OCI-LY7 (cell line): ENCODE measurements around the gene SMAD5. TPM values are rescaled to one million over a fixed set of nuclear protein-coding genes. Genes with fewer than 3 reads are reported as not detected.

Experiments
- BruUV-seq: library from RNA; stranded (reverse); fragments of 400-500 nt; replicated peaks from 2 replicates; lab custom pipeline; 2021; lab: Mats Ljungman, UMichigan
- CTCF ChIA-PET: fragments of 300-600 bp; sonication (Branson Sonifier 250); formaldehyde crosslinking; loops from one replicate; lab custom pipeline; 2022; ENCODE audit warnings: antibody characterized with exemption; ENCODE audit not compliant: unreplicated experiment; lab: Charles Lee
- POLR2A ChIA-PET: fragments of 300-600 bp; sonication (Branson Sonifier 250); formaldehyde crosslinking; loops from one replicate; lab custom pipeline; 2022; ENCODE audit warnings: antibody characterized with exemption; lab: Charles Lee
- DNase-seq: peaks from one replicate; pipeline ENCODE4 v3.0.0-alpha.2; 2015; ENCODE audit warnings: low spot score
- H2AFZ ChIP-seq: fragments of 200-600 bp; sonication (generic), shearing (Covaris generic); 2 replicates; pipeline ENCODE4 v1.6.1; 2014; ENCODE audit warnings: mild to moderate bottlenecking, antibody characterized with exemption, low read length, moderate library complexity
- H3K27ac ChIP-seq: fragments of 200-600 bp; sonication (generic); 2 replicates; pipeline ENCODE4 v1.5.1; 2014; ENCODE audit warnings: mixed run types, low read depth, mild to moderate bottlenecking, moderate library complexity, low read length, inconsistent platforms; ENCODE audit not compliant: poor library complexity, severe bottlenecking
- H3K36me3 ChIP-seq: fragments of 200-600 bp; sonication (generic); 2 replicates; pipeline ENCODE4 v1.6.1; 2014; ENCODE audit warnings: mild to moderate bottlenecking, antibody characterized with exemption, low read length, moderate library complexity, mixed read lengths; ENCODE audit not compliant: insufficient read depth
- H3K4me1 ChIP-seq: fragments of 200-600 bp; sonication (generic); 2 replicates; pipeline ENCODE4 v1.5.1; 2014; ENCODE audit warnings: mild to moderate bottlenecking, low read length; ENCODE audit not compliant: insufficient read depth, poor library complexity, severe bottlenecking
- H3K4me2 ChIP-seq: fragments of 200-600 bp; sonication (generic); 2 replicates; pipeline ENCODE4 v1.6.1; 2014; ENCODE audit warnings: mild to moderate bottlenecking, low read length
- H3K4me3 ChIP-seq: fragments of 200-600 bp; sonication (generic); 2 replicates; pipeline ENCODE4 v1.5.1; 2014; ENCODE audit warnings: mild to moderate bottlenecking, low read depth, low read length; ENCODE audit not compliant: poor library complexity, severe bottlenecking
- H3K79me2 ChIP-seq: fragments of 200-600 bp; sonication (generic); 2 replicates; pipeline ENCODE4 v1.6.1; 2016; ENCODE audit warnings: low read depth, mild to moderate bottlenecking, low read length, moderate library complexity, mixed read lengths; ENCODE audit not compliant: insufficient read depth
- H3K9me2 ChIP-seq: fragments of 200-600 bp; sonication (generic); 2 replicates; pipeline ENCODE4 v1.6.1; 2016; ENCODE audit warnings: mild to moderate bottlenecking, low read length, mixed read lengths; ENCODE audit not compliant: insufficient read depth
- H3K9me3 ChIP-seq: fragments of 200-600 bp; sonication (generic); 2 replicates; pipeline ENCODE4 v1.6.1; 2014; ENCODE audit warnings: mild to moderate bottlenecking, mixed run types, low read length, mixed read lengths
- H4K20me1 ChIP-seq: fragments of 200-600 bp; sonication (generic); 2 replicates; pipeline ENCODE4 v1.6.1; 2014; ENCODE audit warnings: mild to moderate bottlenecking, antibody characterized with exemption, low read length, moderate library complexity, mixed read lengths; ENCODE audit not compliant: insufficient read depth
- EZH2phosphoT487 ChIP-seq: fragments of 200-600 bp; sonication (generic); IDR thresholded peaks from 2 replicates; pipeline ENCODE4 v1.6.1; 2018; ENCODE audit warnings: low read depth, borderline replicate concordance, mild to moderate bottlenecking, mixed run types, antibody characterized with exemption, low read length, moderate library complexity, mixed read lengths
- intact Hi-C: fragments of 100-400 bp; cut with micrococcal nuclease; formaldehyde crosslinking; loops from one replicate; pipeline ENCODE4 v1.10.0; 2022; ENCODE audit not compliant: unreplicated experiment
- total RNA-seq, 2 experiments: library from RNA; depleted of rRNA in 1 of 2; stranded (reverse); fragments of >200 nt in 1 of 2; shearing (Covaris generic) in 1 of 2; gene quantifications; 2 replicates each; pipeline ENCODE4 v1.2.3, GENCODE V29; 2014 to 2022
- TF ChIP-seq, protein P1 (sequence below): fragments of 200-600 bp; sonication (generic); conservative IDR thresholded peaks from 2 replicates; pipeline ENCODE4 v1.5.1; 2014; ENCODE audit warnings: mild to moderate bottlenecking, antibody characterized with exemption, low read length, moderate library complexity, mixed read lengths

Gene SMAD5
- total RNA-seq, 2 experiments from 2014 or later, result 32.9 to 94.5 TPM

DNA sequence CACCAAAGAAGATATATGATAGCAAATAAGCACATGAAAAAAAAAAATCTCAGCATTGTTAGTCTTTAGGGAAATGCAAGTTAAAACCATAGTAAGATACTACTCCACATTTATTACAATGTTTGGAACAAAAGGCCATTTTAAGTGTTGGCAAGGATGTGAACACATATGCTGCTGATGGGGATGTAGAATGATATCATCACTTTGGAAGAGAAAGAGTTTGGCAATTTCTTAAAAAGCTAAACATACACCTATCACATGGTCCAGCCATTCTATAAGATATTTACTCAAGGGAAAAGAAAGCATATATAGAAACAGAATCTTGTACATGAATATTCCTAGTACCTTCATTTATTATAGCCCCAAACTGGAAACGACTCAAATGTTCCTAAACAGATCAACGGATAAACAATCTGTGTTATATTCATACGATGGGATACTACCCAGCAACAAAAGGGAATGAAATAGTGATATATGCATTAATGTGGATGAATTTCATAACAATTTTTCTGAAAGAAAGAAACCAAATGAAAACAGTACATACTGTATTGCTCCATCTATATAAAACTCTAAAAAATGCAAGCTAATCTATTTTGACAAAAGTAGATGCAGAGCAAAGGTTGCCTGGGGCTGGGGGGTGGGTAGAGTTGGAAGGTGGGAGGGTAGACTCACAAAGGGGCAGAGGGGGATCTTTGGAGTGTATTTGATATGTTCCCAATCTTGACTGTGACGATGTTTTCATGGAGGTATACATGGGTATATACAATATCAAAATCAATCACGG lies 45.7 kb upstream of the SMAD5 start:
- H2AFZ ChIP-seq, result no peak overlapping the region

DNA sequence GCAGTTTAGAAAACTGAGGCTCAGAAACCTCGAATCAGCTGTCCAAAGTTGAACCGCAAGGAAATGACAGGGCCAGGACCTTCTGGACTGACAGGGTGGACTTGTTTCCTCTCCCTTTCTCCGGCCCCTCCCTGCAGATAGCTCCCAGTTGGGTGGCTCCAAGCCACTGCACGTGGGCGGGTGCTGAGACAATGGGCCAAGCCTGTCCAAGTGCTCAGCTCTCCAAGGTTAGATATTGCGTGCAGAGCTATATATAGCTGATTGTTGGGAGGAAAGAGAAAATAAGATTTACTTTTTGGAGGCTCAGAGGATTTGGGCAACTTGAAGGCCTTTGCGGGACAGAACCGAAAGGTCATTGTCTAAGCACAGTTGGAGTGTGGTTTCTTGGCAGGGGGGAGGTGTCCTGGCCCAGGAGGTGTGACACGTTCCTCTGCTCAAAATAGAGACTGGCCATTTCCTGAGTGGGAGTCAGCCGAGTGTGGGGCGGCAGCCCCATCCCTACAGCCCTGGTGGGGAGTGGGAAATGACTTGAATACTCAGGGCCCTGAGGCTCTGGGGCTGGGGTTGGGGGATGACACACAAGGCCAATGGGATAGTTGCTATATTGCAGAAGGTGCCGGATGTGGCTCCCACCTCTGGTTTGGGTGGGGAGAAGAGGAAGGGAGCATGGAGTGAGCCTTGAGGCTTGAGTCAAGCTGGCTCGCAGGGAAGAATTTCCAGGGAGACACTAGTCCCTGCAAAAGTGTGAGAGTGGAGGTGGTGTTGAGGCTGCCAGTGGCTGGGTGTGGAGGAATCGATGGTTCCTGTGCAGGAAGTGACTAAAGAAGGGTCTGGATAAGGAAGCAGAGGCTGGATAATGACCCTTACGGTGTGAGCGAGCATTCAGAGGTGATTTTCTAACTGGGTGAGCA lies 44.4 kb upstream of the SMAD5 start:
- Histone ChIP-seq H3K4me3 (no peak overlapping the region), H4K20me1 (no peaks in the 10 kb centered on the region), H3K9me2 (no peaks in the 10 kb centered on the region), H3K27ac (no peak overlapping the region), H2AFZ (no peak overlapping the region), H3K36me3 (no peaks in the 10 kb centered on the region), H3K79me2 (no peaks in the 10 kb centered on the region), H3K4me2 (no peak overlapping the region), H3K9me3 (no peaks in the 10 kb centered on the region), H3K4me1 (no peaks in the 10 kb centered on the region)
- intact Hi-C loops, result no loop called here
- BruUV-seq, result no TSS peak
- ChIA-PET CTCF (no interaction called here), POLR2A (interaction anchor here (0.5 kb wide), 1 partner anchor 75 kb away, joined by 3 read pairs; no protein-coding TSS in a partner anchor)
- no peak for DNase-seq
- no peak for TF ChIP-seq EZH2phosphoT487
- TF ChIP-seq, protein P1, sequence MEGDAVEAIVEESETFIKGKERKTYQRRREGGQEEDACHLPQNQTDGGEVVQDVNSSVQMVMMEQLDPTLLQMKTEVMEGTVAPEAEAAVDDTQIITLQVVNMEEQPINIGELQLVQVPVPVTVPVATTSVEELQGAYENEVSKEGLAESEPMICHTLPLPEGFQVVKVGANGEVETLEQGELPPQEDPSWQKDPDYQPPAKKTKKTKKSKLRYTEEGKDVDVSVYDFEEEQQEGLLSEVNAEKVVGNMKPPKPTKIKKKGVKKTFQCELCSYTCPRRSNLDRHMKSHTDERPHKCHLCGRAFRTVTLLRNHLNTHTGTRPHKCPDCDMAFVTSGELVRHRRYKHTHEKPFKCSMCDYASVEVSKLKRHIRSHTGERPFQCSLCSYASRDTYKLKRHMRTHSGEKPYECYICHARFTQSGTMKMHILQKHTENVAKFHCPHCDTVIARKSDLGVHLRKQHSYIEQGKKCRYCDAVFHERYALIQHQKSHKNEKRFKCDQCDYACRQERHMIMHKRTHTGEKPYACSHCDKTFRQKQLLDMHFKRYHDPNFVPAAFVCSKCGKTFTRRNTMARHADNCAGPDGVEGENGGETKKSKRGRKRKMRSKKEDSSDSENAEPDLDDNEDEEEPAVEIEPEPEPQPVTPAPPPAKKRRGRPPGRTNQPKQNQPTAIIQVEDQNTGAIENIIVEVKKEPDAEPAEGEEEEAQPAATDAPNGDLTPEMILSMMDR, result no peak

More for the DNA sequence above, 45.7 kb upstream of the SMAD5 start:
- Histone ChIP-seq H3K4me3 (no peak overlapping the region), H3K4me2 (no peak overlapping the region), H3K79me2 (no peaks in the 10 kb centered on the region), H3K27ac (no peak overlapping the region), H3K9me3 (no peaks in the 10 kb centered on the region), H3K9me2 (no peaks in the 10 kb centered on the region), H4K20me1 (no peaks in the 10 kb centered on the region), H3K36me3 (no peaks in the 10 kb centered on the region), H3K4me1 (peaks cover 3% of the 10 kb centered on the region)
- no TSS peak for BruUV-seq
- intact Hi-C loops, result no loop called here
- no peak for TF ChIP-seq EZH2phosphoT487
- TF ChIP-seq, protein P1, result no peak
- DNase-seq, result no peak
- CTCF ChIA-PET, result interaction anchor here (0.6 kb wide), 1 partner anchor 51 kb away, joined by 10 read pairs; no protein-coding TSS in a partner anchor
- POLR2A ChIA-PET, result interaction anchor here (0.6 to 0.7 kb wide), 2 partner anchors 35 to 776 kb away, joined by 3 read pairs; no protein-coding TSS in a partner anchor
